ENCODE results near the gene PDGFD.

PDGFD gene

GRCh38 chr11:103994094-103994493 is 169.9 kb downstream of the PDGFD start:
- no peak for TF ChIP-seq CTCF (IDR thresholded peaks at IDR 0.05; ENCODE audit: low read depth, low read length)
- no peak overlapping the region for H3K4me3 ChIP-seq (replicated peaks in 1 of 2; ENCODE audit: low read depth in 2 of 2, low read length in 2 of 2)
- DNase-seq (ENCODE audit: low read depth in 2 of 2), result no peak

GRCh38 chr11:103993507-103993906 is 170.4 kb downstream of the PDGFD start:
- DNase-seq (ENCODE audit: low read depth in 2 of 2), result no peak
- no peak overlapping the region for H3K4me3 ChIP-seq (replicated peaks in 1 of 2; ENCODE audit: low read depth in 2 of 2, low read length in 2 of 2)
- TF ChIP-seq CTCF (IDR thresholded peaks at IDR 0.05; ENCODE audit: low read depth, low read length), result no peak

GRCh38 chr11:103988595-103988969 is 175.4 kb downstream of the PDGFD start:
- H3K4me3 ChIP-seq (replicated peaks in 1 of 2; ENCODE audit: low read depth in 2 of 2, low read length in 2 of 2), result no peak overlapping the region
- peak; percentile 17 to 33 for DNase-seq (ENCODE audit: low read depth in 2 of 2)
- TF ChIP-seq CTCF (IDR thresholded peaks at IDR 0.05; ENCODE audit: low read depth, low read length), result no peak

GRCh38 chr11:103987629-103988594 is 176.0 kb downstream of the PDGFD start:
- H3K4me3 ChIP-seq (replicated peaks in 1 of 2; ENCODE audit: low read depth in 2 of 2, low read length in 2 of 2), result no peak overlapping the region
- peak in 1 of 2 donors; percentile 38 for DNase-seq (ENCODE audit: low read depth in 2 of 2)
- TF ChIP-seq CTCF (IDR thresholded peaks at IDR 0.05; ENCODE audit: low read depth, low read length), result no peak

GRCh38 chr11:103985041-103985440 is 178.9 kb downstream of the PDGFD start:
- H3K4me3 ChIP-seq (replicated peaks in 1 of 2; ENCODE audit: low read depth in 2 of 2, low read length in 2 of 2), result no peak overlapping the region
- DNase-seq (ENCODE audit: low read depth in 2 of 2), result no peak
- TF ChIP-seq CTCF (IDR thresholded peaks at IDR 0.05; ENCODE audit: low read depth, low read length), result no peak

GRCh38 chr11:103980108-103980507 is 183.8 kb downstream of the PDGFD start:
- TF ChIP-seq CTCF (IDR thresholded peaks at IDR 0.05; ENCODE audit: low read depth, low read length), result no peak
- no peak for DNase-seq (ENCODE audit: low read depth in 2 of 2)
- no peak overlapping the region for H3K4me3 ChIP-seq (replicated peaks in 1 of 2; ENCODE audit: low read depth in 2 of 2, low read length in 2 of 2)

All from cardiac fibroblast (primary cell).